Lower lobe of right lung (tissue), 2 donors: ENCODE measurements around the gene HPS5. TPM values are rescaled to one million over a fixed set of nuclear protein-coding genes. Genes with fewer than 3 reads are reported as not detected.
A peak's percentile ranks its signal among the peaks of the same experiment; 100 is the strongest.
"Not testable (repeated sequence)": the region's sequence is repeated elsewhere in the genome, so short reads cannot be mapped to it uniquely, and the experiment has no call there.

ENCODE experiments used
- ATAC-seq, 2 donors: fragments of 200-7000 bp; cut with Tn5 transposase; one replicate each; pipeline ENCODE4 v1.9.1; 2020 to 2022; ENCODE audit warnings: mild to moderate bottlenecking in 2 of 2, moderate library complexity in 2 of 2
- DNase-seq: peaks from one replicate; pipeline ENCODE4 v3.0.0-alpha.2; 2020
- H3K27ac ChIP-seq: fragments of 200-600 bp; one replicate; pipeline ENCODE4 v1.8.0; 2022
- H3K27me3 ChIP-seq: fragments of 200-600 bp; one replicate; pipeline ENCODE4 v1.8.0; 2022; ENCODE audit warnings: low read depth
- H3K36me3 ChIP-seq: fragments of 200-600 bp; one replicate; pipeline ENCODE4 v1.8.0; 2022; ENCODE audit warnings: mild to moderate bottlenecking
- H3K4me1 ChIP-seq: fragments of 200-600 bp; one replicate; pipeline ENCODE4 v1.8.0; 2022
- H3K4me3 ChIP-seq: fragments of 200-600 bp; one replicate; pipeline ENCODE4 v1.8.0; 2022; ENCODE audit warnings: mild to moderate bottlenecking
- H3K9me3 ChIP-seq: fragments of 200-600 bp; one replicate; pipeline ENCODE4 v1.8.0; 2022
- CTCF ChIP-seq: fragments of 200-600 bp; IDR thresholded peaks from one replicate; pipeline ENCODE4 v1.8.0; 2022; ENCODE audit warnings: antibody characterized with exemption, mild to moderate bottlenecking
- intact Hi-C: fragments of 100-400 bp; cut with DNase I; formaldehyde crosslinking; loops from one replicate; pipeline ENCODE4 v1.11.0; 2022
- total RNA-seq: library from RNA; stranded (reverse); fragmentation: NEBNext Ultra II Directional; extraction: Animal tissue kit (Norgen Biotek cat#: 25700); gene quantifications from one replicate; pipeline ENCODE4 v1.2.1, GENCODE V29; 2021
- donor health status: DM: no; HTN: yes; CAD: no; lungs with severe emphysema.

Gene HPS5
- total RNA-seq, 1 donor from 2014 or later: 32.1 TPM

GRCh38 chr11:18265949-18266348, 56.0 kb downstream of the HPS5 start, which contains the start of gene SAA1:
SAA1 (plus strand) TSS chr11:18266264; CDS start chr11:18266888, 624 bp downstream.
- Histone ChIP-seq H3K4me3 (no peak within 1 kb of the TSS), H3K27me3 (no peaks in the 10 kb centered on the region), H3K4me1 (peaks cover 5% of the 10 kb centered on the region), H3K9me3 (no peaks in the 10 kb centered on the region), H3K36me3 (no peaks in the 10 kb centered on the region), H3K27ac (no peak within 1 kb of the TSS)
- no peak for TF ChIP-seq CTCF
- peak in 1 of 2 donors; percentile 45 for ATAC-seq
- DNase-seq: no peak
- intact Hi-C loops: no loop called here

- Histone ChIP-seq H3K27me3 (no peaks in the 10 kb centered on the region), H3K4me1 (peaks cover 5% of the 10 kb centered on the region), H3K9me3 (no peaks in the 10 kb centered on the region), H3K27ac (no peak overlapping the region), H3K4me3 (no peak overlapping the region), H3K36me3 (no peaks in the 10 kb centered on the region)
- DNase-seq (no peak), ATAC-seq (peak in 1 of 2 donors; percentile 40)
- intact Hi-C loops: no loop called here
- no peak for TF ChIP-seq CTCF
Observed at GRCh38 chr11:18264677-18265555, 57.0 kb downstream of the HPS5 start.

GRCh38 chr11:18264035-18264434, 57.9 kb downstream of the HPS5 start:
- DNase-seq (no peak), ATAC-seq (no peak)
- no peaks in the 10 kb centered on the region for H3K27me3 ChIP-seq
- no peaks in the 10 kb centered on the region for H3K36me3 ChIP-seq
- H3K9me3 ChIP-seq: no peaks in the 10 kb centered on the region
- no peak for TF ChIP-seq CTCF
- H3K27ac ChIP-seq: no peak overlapping the region
- H3K4me1 ChIP-seq: peaks cover 5% of the 10 kb centered on the region
- no peak overlapping the region for H3K4me3 ChIP-seq
- intact Hi-C loops: no loop called here

- H3K4me1 ChIP-seq, H3K27me3 ChIP-seq, H3K9me3 ChIP-seq, DNase-seq, ATAC-seq, H3K36me3 ChIP-seq, H3K4me3 ChIP-seq, intact Hi-C loops, H3K27ac ChIP-seq: not testable (repeated sequence)
Observed at GRCh38 chr11:18262681-18263350, 59.1 kb downstream of the HPS5 start.

GRCh38 chr11:18261721-18262120, 60.2 kb downstream of the HPS5 start:
- no peak for ATAC-seq
- DNase-seq: no peak
- Histone ChIP-seq H3K27ac (no peak overlapping the region), H3K4me3 (no peak overlapping the region), H3K4me1 (peaks cover 5% of the 10 kb centered on the region), H3K9me3 (no peaks in the 10 kb centered on the region), H3K27me3 (no peaks in the 10 kb centered on the region), H3K36me3 (no peaks in the 10 kb centered on the region)
- no peak for TF ChIP-seq CTCF
- intact Hi-C loops: no loop called here

GRCh38 chr11:18259259-18259658, 62.7 kb downstream of the HPS5 start:
- no peak for TF ChIP-seq CTCF
- no peaks in the 10 kb centered on the region for H3K4me1 ChIP-seq
- intact Hi-C loops: no loop called here
- DNase-seq (no peak), ATAC-seq (no peak)
- H3K4me3 ChIP-seq: no peak overlapping the region
- no peaks in the 10 kb centered on the region for H3K36me3 ChIP-seq
- no peak overlapping the region for H3K27ac ChIP-seq
- H3K9me3 ChIP-seq: no peaks in the 10 kb centered on the region
- no peaks in the 10 kb centered on the region for H3K27me3 ChIP-seq
